Astrocyte of the hippocampus (primary cell): ENCODE results near the gene RXRB.

Experiments
- DNase-seq: peaks from one replicate; pipeline ENCODE4 v3.0.0; 2011; ENCODE audit warnings: low read depth, low spot score

The RXRB gene

GRCh38 chr6:33176906-33177305 lies 23.6 kb downstream of the RXRB start:
- DNase-seq = no peak

GRCh38 chr6:33175436-33176069 lies 24.9 kb downstream of the RXRB start:
- no peak for DNase-seq

- DNase-seq = no peak
These were observed 25.7 kb downstream of the RXRB start for GRCh38 chr6:33174784-33175183.

- no peak for DNase-seq
These were observed 26.8 kb downstream of the RXRB start for GRCh38 chr6:33173535-33174180.

- DNase-seq = peak; percentile 66
These were observed 27.6 kb downstream of the RXRB start for GRCh38 chr6:33172688-33173534.

- DNase-seq = no peak
These were observed 28.4 kb downstream of the RXRB start for GRCh38 chr6:33171880-33172687.

GRCh38 chr6:33171016-33171879 lies 29.2 kb downstream of the RXRB start:
- no peak for DNase-seq

GRCh38 chr6:33170176-33171015 lies 30.1 kb downstream of the RXRB start:
- DNase-seq = no peak

GRCh38 chr6:33169291-33170175 lies 30.9 kb downstream of the RXRB start:
- no peak for DNase-seq

GRCh38 chr6:33168639-33169038 lies 31.8 kb downstream of the RXRB start:
- DNase-seq = no peak

GRCh38 chr6:33168284-33168601 lies 32.2 kb downstream of the RXRB start:
- DNase-seq = no peak

- no peak for DNase-seq
These were observed 32.8 kb downstream of the RXRB start for GRCh38 chr6:33167374-33168283.

GRCh38 chr6:33166811-33167210 lies 33.7 kb downstream of the RXRB start:
- DNase-seq = no peak

- no peak for DNase-seq
These were observed 34.1 kb downstream of the RXRB start for GRCh38 chr6:33166363-33166762.

- no peak for DNase-seq
These were observed 34.7 kb downstream of the RXRB start for GRCh38 chr6:33165581-33166258.

GRCh38 chr6:33164665-33165373 lies 35.6 kb downstream of the RXRB start:
- no peak for DNase-seq

- no peak for DNase-seq
These were observed 36.3 kb downstream of the RXRB start for GRCh38 chr6:33164176-33164575.
